GM18520 (cell line): ENCODE measurements around the gene PRSS36.
"Not testable (repeated sequence)": the region's sequence is repeated elsewhere in the genome, so short reads cannot be mapped to it uniquely, and the experiment has no call there.

Experiments used
- ATAC-seq: cut with Tn5 transposase; IDR thresholded peaks from one replicate; pipeline ENCODE4 v1.9.1; 2021; ENCODE audit not compliant: unreplicated experiment

PRSS36 gene

GRCh38 chr16:31142109-31143010 lies 7.5 kb downstream of the PRSS36 start:
- peak; percentile 80 for ATAC-seq

DNA sequence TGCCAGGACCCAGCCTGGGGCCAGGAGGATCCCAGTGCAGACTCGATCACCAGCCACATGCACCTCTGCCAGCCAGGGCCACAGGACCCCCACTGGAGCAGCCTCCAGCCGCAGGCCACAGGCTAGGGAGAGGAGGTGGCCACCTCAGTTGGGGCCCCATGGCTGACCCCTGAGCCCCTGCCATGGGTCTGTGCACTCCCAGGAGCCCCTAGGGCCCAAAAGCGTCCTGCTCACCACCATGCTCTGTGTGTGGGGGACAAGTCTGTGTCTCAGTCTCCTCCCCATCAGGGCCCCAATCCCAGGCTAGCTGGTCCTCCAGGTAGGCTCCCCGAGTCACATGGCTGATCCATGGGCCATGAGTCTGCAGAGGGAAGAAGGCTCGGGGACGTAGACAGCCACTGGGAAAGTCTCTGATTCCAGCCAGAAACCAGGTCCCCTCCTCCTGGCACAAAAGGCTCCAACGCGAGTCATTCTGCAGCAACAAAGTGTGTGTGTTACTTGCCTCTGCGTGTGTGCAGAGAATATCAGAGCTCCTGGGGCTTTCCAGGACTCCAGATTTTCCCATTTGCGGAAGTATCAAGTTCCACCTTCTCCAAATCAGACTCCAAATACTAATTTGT lies 8.3 kb downstream of the PRSS36 start:
- no peak for ATAC-seq

- ATAC-seq, result not testable (repeated sequence)
These were observed 8.8 kb downstream of the PRSS36 start for GRCh38 chr16:31141071-31141469.

GRCh38 chr16:31138621-31139578 lies 11.0 kb downstream of the PRSS36 start:
- ATAC-seq, result no peak

DNA sequence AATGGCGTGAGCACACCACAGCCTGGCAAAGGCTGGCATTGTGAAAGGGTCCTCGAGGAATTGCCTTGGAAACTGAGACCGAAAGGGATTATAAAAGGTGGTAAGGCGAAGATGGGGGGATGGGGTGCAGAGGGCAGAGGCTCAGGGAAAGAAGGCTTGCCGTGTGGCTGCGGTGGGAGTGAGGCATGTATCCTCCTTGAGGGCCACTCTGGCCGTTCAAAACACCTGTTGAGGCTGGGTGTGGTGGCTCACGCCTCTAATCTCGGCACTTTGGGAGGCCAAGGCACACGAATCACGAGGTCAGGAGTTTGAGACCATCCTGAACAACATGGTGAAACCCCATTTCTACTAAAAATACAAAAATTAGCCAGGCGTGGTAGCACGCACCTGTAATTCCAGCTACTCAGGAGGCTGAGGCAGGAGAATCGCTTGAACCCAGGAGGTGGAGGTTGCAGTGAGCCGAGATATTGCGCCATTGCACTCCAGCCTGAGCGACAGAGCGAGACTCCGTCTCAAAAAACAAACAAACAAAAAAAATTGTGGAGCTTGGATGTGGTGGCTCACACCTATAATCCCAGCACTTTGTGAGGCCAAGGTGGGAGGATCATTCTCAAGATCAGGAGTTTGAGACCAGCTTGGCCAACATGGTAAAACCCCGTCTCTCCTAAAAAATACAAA lies 12.9 kb downstream of the PRSS36 start:
- ATAC-seq, result not testable (repeated sequence)

DNA sequence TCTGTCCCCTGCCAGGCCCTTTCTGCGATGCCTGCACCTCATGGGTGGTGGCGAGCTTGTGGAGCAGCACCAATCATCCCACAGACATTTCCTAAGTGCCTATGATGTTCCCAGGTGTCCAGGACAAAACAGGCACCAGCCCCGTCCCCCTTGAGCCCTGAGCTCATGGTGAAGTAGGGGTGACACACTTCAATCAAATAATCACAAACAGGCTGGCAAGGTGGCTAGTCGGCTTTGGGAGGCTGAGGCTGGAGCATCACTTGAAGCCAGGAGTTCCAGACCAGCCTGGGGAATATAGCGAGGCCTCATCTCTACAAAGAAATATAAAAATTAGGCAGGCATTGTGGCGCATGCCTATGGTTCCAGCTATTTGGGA lies 13.6 kb downstream of the PRSS36 start:
- ATAC-seq, result no peak

DNA sequence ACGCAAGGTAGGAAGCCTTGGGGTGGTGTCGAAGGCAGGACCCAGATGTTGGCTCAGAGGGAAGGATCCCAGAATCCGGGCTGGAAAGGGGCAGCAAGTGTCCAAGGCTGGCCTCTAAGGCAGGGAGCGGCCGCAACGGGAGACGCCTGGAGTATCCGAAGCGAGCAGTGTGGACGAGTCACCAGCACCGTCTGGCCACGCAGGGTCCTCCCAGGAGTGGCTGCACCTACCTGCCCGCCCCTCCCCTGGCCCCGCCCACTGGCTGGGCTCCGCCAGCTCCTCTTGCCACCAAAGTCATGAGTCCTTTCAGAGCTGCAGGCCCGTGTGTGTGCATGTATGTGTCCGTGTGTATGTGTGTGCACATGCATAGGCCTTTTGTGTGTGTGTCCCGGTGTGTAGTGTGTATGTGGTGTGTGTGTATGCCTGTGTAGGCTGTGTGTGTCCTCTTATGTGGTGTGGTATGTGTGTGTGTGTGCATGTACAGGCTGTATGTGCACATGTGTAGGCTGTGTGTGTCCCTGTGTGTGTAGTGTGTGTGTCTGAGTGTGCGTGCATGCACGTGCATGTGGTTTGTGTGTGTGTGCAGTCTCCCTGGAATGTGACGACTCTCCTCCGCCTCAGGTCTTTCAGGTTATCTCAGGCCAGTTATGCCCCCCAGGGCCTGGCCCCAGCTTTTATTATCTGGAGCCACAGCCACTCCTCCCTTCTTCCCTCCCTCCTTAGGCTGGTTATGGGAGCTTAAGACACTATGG lies 14.2 kb downstream of the PRSS36 start, which contains the start of gene PRSS8:
Gene PRSS8 (minus strand): TSS at position 193 of the 752 bp plus-strand sequence. CDS start 229 bp downstream, outside the sequence.
- ATAC-seq, result no peak

DNA sequence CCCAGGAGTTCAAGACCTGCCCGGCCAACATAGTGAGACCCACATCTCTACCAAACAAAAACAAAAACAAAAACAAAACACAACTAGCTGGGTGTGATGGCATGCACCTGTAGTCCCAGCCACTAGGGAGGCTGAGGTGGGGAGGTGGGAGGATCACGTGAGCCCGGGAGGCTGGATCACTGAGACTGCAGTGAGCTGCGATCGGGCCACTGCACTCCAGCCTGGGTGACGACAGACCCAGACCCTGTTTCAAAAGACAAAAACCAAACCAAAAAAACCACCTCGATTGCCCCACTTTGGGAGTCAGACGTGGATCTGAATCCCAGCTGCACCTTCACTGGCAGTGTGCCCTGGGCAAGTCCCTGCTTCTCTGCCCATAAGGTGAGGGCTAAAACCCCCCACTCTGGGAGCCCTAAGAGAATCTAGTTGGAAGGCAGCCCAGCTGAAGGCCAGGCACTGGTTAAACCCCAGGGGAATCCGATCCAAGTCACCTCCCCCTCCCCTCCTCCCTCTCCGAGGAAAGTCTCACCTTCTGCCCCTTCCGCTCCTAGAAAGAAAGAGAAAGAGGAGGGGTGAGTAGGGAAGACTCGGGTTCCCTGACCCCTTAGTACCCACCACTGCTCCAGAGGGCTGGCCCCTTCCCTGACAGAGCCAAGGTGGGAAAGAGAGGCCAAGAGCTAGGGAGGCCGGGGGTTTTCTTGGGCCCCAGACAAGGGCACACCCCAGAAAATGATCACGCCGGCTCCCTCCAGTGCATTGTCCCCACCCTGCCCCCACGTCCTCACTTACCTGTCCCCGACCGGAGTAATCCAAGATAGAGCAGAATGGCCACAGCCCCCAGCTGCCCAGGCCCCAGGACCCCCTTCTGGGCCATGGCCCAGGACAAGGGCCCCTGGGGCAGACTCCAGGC lies 15.0 kb downstream of the PRSS36 start:
- ATAC-seq, result no peak

DNA sequence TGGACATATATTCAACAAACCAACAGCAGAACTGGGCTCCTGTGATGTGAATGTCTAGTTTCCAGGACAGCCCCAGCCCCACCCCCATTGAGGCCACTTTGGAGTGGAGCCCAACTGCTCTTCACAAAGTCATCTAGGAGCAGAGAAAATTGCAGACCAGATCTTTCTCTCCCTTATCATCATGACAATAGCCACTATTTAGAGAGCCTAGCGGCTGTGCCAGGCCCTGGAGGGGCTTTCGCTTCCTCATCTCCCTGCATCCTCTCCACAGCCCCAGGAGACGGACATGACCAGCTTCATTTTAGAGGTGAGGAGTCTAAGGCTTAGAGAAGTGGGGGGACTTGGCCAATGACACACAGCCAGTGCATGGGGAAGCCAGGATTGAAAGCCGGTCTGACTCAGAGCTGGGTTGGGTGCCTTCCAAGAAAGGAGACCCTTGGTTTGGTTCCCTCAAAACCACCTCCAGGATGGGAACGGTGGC lies 15.7 kb downstream of the PRSS36 start:
- ATAC-seq, result no peak

DNA sequence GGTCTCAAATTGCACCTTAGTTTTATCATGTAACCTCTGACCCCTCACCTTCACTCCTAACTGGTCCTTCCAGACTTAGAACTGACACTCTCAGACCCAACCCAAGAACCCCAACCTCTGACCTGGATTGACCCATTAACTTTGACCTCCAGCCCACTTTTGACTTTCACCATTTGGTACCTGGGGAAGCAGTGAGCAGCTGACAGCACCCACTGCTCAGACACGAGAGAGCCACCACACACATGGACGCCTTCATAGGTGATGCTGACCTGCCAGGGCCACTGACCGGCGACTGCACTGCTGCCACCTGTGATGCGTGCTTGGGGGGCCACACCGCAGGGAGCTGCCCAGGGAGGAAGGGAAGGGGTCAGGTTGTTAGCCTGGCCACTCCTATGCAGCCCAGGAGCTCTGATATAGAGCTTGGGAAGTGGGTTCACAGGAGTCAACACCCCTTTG lies 16.8 kb downstream of the PRSS36 start:
- ATAC-seq, result no peak

- no peak for ATAC-seq
These were observed 17.4 kb downstream of the PRSS36 start for GRCh38 chr16:31132303-31132979.

DNA sequence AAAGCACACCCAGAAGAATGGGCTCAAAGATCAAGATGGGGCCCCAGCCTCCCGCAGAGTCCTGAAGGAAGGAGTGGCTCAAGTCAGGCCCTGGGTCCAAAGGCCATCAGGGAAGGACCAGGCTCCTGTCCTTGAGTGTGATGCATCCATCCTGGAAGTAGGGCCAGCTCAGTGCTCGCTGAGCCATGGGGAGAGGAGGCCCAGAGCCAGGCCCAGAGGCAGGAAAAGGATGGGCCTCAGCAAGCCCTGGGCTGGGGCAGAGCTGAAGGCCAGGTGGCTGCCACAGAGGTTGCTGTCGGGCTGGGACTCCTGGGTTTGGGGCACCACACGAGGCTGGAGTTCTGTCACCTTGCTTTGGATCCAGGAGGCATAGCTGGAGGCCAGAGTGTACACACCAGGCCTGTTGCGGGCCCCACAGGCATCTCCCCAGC lies 18.0 kb downstream of the PRSS36 start:
- no peak for ATAC-seq

DNA sequence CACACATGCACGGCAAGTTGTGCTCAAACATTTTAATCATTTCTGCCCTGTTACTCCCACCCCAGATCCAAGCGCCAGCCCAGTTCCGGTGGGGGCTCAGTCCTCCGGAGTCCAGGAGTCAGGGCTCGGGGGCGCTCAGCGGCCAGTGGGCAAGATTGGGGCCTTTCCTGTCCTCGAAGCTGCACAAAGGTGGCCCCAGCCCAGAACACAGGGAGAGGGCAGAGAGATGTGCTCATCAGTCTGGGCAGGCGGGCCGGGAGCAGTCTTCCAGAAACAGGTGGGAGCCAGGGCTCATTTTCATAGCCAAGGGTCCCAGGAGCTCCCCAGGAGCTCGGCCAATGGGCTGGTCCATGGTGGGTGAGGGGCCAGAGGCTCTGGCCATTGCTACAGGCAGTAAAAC lies 18.4 kb downstream of the PRSS36 start:
- ATAC-seq, result no peak

DNA sequence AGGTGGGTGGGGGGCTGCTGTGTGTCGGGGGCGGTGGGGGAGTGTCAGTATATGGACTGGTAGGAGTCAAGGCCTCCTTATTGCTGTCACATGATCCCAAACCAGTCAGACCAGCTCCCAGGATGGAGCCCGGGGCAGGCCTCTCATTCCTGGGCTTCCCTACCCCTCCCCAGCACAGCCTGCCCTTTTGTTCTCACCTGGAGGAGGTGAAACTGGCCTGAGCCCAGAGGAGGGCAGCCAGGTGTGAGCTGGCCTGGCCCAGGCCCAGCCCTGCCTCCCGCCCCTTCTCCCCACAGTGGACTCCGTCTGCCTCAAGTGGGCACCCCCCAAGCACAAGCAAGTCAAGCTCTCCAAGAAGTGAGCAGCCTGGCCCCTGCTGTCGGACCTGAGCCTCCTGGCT lies 19.0 kb downstream of the PRSS36 start:
- ATAC-seq, result no peak

- no peak for ATAC-seq
These were observed 19.5 kb downstream of the PRSS36 start for GRCh38 chr16:31130336-31130891.

GRCh38 chr16:31129568-31130335 lies 20.1 kb downstream of the PRSS36 start:
- no peak for ATAC-seq
